ENCODE measurements around the gene MAPRE2. TPM values are rescaled to one million over a fixed set of nuclear protein-coding genes. Genes with fewer than 3 reads are reported as not detected.
A peak's percentile ranks its signal among the peaks of the same experiment; 100 is the strongest.

The MAPRE2 gene
- total RNA-seq, 2 donors from 2014 or later, result 16.1 to 17.2 TPM

- no peaks in the 10 kb centered on the region for H3K36me3 ChIP-seq
- no peaks in the 10 kb centered on the region for H3K27me3 ChIP-seq (replicated peaks; ENCODE audit: insufficient read depth)
- intact Hi-C loops (cut with DNase I), result loop anchor here (10.0 kb wide), 2 partner anchors 235 to 345 kb away; partner anchors contain the start of gene ZNF24
- DNase-seq (ENCODE audit: low spot score), result no peak
- no peak for TF ChIP-seq POLR2AphosphoS5 (IDR thresholded peaks at IDR 0.05)
- no peak for TF ChIP-seq POLR2A (IDR thresholded peaks at IDR 0.05)
- TF ChIP-seq CTCF (IDR thresholded peaks at IDR 0.05), result no peak
- H3K4me3 ChIP-seq, result no peak overlapping the region
- WGBS, result 75% methylated on average over 4 of the region's 4 CpGs
- no peaks in the 10 kb centered on the region for H3K9me3 ChIP-seq
- no peak overlapping the region for H3K27ac ChIP-seq
- H3K4me1 ChIP-seq (replicated peaks), result no peaks in the 10 kb centered on the region
Observed at GRCh38 chr18:34999756-35000289, 41.4 kb upstream of the MAPRE2 start.

- H3K27me3 ChIP-seq (replicated peaks; ENCODE audit: insufficient read depth), result no peaks in the 10 kb centered on the region
- DNase-seq (ENCODE audit: low spot score), result no peak
- intact Hi-C loops (cut with DNase I), result loop anchor here (10.0 kb wide), 2 partner anchors 234 to 344 kb away; partner anchors contain the start of gene ZNF24
- no peak overlapping the region for H3K27ac ChIP-seq
- H3K4me3 ChIP-seq, result no peak overlapping the region
- TF ChIP-seq POLR2A (IDR thresholded peaks at IDR 0.05) (no peak), CTCF (IDR thresholded peaks at IDR 0.05) (no peak), POLR2AphosphoS5 (IDR thresholded peaks at IDR 0.05) (no peak)
- no peaks in the 10 kb centered on the region for H3K36me3 ChIP-seq
- no peaks in the 10 kb centered on the region for H3K4me1 ChIP-seq (replicated peaks)
- H3K9me3 ChIP-seq, result no peaks in the 10 kb centered on the region
- 71% methylated on average over 3 of the region's 3 CpGs for WGBS
Observed at GRCh38 chr18:35000457-35000856, 40.8 kb upstream of the MAPRE2 start.

GRCh38 chr18:35002120-35002519 lies 39.1 kb upstream of the MAPRE2 start:
- Histone ChIP-seq H3K9me3 (no peaks in the 10 kb centered on the region), H3K27me3 (replicated peaks; ENCODE audit: insufficient read depth) (no peaks in the 10 kb centered on the region), H3K4me1 (replicated peaks) (no peaks in the 10 kb centered on the region), H3K4me3 (no peak overlapping the region), H3K27ac (no peak overlapping the region), H3K36me3 (no peaks in the 10 kb centered on the region)
- DNase-seq (ENCODE audit: low spot score), result no peak
- no peak for TF ChIP-seq POLR2A (IDR thresholded peaks at IDR 0.05)
- TF ChIP-seq CTCF (IDR thresholded peaks at IDR 0.05), result no peak
- no peak for TF ChIP-seq POLR2AphosphoS5 (IDR thresholded peaks at IDR 0.05)
- intact Hi-C loops (cut with DNase I), result loop anchor here (10.0 kb wide), 2 partner anchors 233 to 343 kb away; partner anchors contain the start of gene ZNF24
- WGBS, result 45% methylated on average over 2 of the region's 2 CpGs

GRCh38 chr18:35005963-35006577 lies 35.1 kb upstream of the MAPRE2 start:
- Histone ChIP-seq H3K27ac (no peak overlapping the region), H3K4me1 (replicated peaks) (no peaks in the 10 kb centered on the region), H3K27me3 (replicated peaks; ENCODE audit: insufficient read depth) (no peaks in the 10 kb centered on the region), H3K9me3 (no peaks in the 10 kb centered on the region), H3K36me3 (no peaks in the 10 kb centered on the region), H3K4me3 (no peak overlapping the region)
- 30% methylated on average over 7 of the region's 7 CpGs for WGBS
- TF ChIP-seq POLR2AphosphoS5 (IDR thresholded peaks at IDR 0.05) (no peak), CTCF (IDR thresholded peaks at IDR 0.05) (peak; percentile 20 to 63 (median 54))
- intact Hi-C loops (cut with DNase I), result loop anchor here (2.0 to 10.0 kb wide), 3 partner anchors 139 to 339 kb away; partner anchors contain the start of gene ZNF24
- peak; percentile 12 for DNase-seq (ENCODE audit: low spot score)

- Histone ChIP-seq H3K9me3 (no peaks in the 10 kb centered on the region), H3K4me3 (no peak overlapping the region), H3K27ac (no peak overlapping the region), H3K4me1 (replicated peaks) (no peaks in the 10 kb centered on the region), H3K27me3 (replicated peaks; ENCODE audit: insufficient read depth) (no peaks in the 10 kb centered on the region), H3K36me3 (no peaks in the 10 kb centered on the region)
- WGBS, result 94% methylated on average over 1 of the region's 1 CpG
- TF ChIP-seq POLR2AphosphoS5 (IDR thresholded peaks at IDR 0.05) (no peak), POLR2A (IDR thresholded peaks at IDR 0.05) (no peak), CTCF (IDR thresholded peaks at IDR 0.05) (no peak)
- intact Hi-C loops (cut with DNase I), result no loop called here
- DNase-seq (ENCODE audit: low spot score), result no peak
Observed at GRCh38 chr18:35010156-35010555, 31.1 kb upstream of the MAPRE2 start.
